Testis (tissue), 3 donors: Measurements from ENCODE around the gene ANKRD33B. TPM values are rescaled to one million over a fixed set of nuclear protein-coding genes. Genes with fewer than 3 reads are reported as not detected.

Source experiments
- DNase-seq: peaks from one replicate; pipeline ENCODE4 v3.0.0-alpha.2; 2019
- H3K27ac ChIP-seq, 2 donors: fragments of 200-600 bp; sonication (generic); one replicate each; pipeline ENCODE4 v1.5.1; 2019
- H3K27me3 ChIP-seq: fragments of 200-600 bp; sonication (generic); one replicate; pipeline ENCODE4 v1.5.1; 2019
- H3K36me3 ChIP-seq: fragments of 200-600 bp; sonication (generic); one replicate; pipeline ENCODE4 v1.5.1; 2017; ENCODE audit warnings: low read depth; ENCODE audit errors: missing control alignments
- H3K4me1 ChIP-seq: fragments of 200-600 bp; sonication (generic); one replicate; pipeline ENCODE4 v1.5.1; 2019
- H3K4me3 ChIP-seq, 2 donors: fragments of 200-600 bp; sonication (generic); one replicate each; pipeline ENCODE4 v1.5.1; 2017 to 2019
- H3K9me3 ChIP-seq: fragments of 200-600 bp; sonication (generic); one replicate; pipeline ENCODE4 v1.5.1; 2017
- POLR2A ChIP-seq: fragments of 450-650 bp; IDR thresholded peaks from one replicate; pipeline ENCODE4 v1.6.1; 2017; ENCODE audit warnings: antibody characterized with exemption, mild to moderate bottlenecking, moderate library complexity
- WGBS, 2 donors: methylation state at CpG; one replicate each; pipeline ENCODE4 v1.1.5; 2018; 5-methylcytosine and 5-hydroxymethylcytosine counted together
- intact Hi-C: fragments of 100-400 bp; cut with DNase I; formaldehyde crosslinking; loops from one replicate; pipeline ENCODE4 v1.15.1; 2023; ENCODE audit warnings: low total_unique reads
- polyA plus RNA-seq: library from polyadenylated mRNA; stranded (reverse); fragments of 350-450 nt; fragmentation: Illumina TruSeq; extraction: RNeasy Lipid Tissue Mini Kit (QIAGEN cat#74804); gene quantifications from one replicate; pipeline ENCODE4 v1.2.3, GENCODE V29; 2014; ENCODE audit warnings: low read depth, low replicate concordance; ENCODE audit not compliant: insufficient read depth
- total RNA-seq, 2 donors: library from RNA; depleted of rRNA; stranded (reverse); fragments of >200 nt; gene quantifications; one replicate each; pipeline ENCODE4 v1.2.3, GENCODE V29; 2016
- TF ChIP-seq, protein P1 (sequence below), 3 experiments: fragments of 450-650 bp in 2 of 3; fragments of 200-600 bp in 1 of 3; sonication (generic) in 1 of 3; IDR thresholded peaks; one replicate each; pipeline ENCODE4 v1.5.1; 2016 to 2019; ENCODE audit warnings: antibody characterized with exemption in 3 of 3, mild to moderate bottlenecking in 2 of 3, moderate library complexity in 1 of 3

Gene ANKRD33B
- total and polyA plus RNA-seq, 3 donors from 2014 or later, result 3.7 to 5.8 (median 5.6) TPM

DNA sequence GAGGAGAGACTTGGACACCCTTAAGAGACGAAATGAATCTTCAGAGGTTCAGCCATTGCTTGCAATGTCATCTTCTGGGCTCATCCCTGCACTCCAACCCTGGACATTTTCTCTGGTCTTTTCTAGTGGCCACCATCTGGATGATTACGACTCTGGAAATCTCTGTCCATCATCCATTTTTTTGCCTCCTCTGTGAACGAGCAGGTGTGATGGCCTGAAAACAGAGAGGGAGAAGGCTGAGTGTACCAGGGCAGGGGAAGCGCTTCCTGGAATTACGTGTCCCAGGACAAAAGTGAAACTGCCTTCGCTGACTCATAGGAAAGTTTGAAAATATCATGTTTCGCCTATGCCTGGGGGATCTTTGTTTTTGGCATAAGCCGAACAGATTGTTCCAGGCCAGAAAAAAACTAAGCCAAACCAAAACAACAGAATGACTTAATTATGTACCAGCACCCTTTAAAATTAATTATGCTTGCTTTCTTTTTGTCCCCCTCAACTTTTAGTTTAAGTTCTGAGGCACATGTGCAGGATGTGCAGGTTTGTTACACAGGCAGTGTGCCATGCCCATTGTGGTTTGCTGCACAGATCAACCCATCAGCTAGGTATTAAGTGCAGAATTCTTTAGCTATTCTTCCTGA lies 31.9 kb downstream of the ANKRD33B start:
- no peaks in the 10 kb centered on the region for H3K27me3 ChIP-seq
- 58 to 64% methylated on average over 8 of the region's 8 CpGs for WGBS, 2 donors
- H3K4me1 ChIP-seq, result no peaks in the 10 kb centered on the region
- no peak for DNase-seq
- intact Hi-C loops, result no loop called here
- peak overlapping the region in 1 of 2 donors; percentile 45 for H3K27ac ChIP-seq
- H3K4me3 ChIP-seq, result no peak overlapping the region
- TF ChIP-seq, protein P1, sequence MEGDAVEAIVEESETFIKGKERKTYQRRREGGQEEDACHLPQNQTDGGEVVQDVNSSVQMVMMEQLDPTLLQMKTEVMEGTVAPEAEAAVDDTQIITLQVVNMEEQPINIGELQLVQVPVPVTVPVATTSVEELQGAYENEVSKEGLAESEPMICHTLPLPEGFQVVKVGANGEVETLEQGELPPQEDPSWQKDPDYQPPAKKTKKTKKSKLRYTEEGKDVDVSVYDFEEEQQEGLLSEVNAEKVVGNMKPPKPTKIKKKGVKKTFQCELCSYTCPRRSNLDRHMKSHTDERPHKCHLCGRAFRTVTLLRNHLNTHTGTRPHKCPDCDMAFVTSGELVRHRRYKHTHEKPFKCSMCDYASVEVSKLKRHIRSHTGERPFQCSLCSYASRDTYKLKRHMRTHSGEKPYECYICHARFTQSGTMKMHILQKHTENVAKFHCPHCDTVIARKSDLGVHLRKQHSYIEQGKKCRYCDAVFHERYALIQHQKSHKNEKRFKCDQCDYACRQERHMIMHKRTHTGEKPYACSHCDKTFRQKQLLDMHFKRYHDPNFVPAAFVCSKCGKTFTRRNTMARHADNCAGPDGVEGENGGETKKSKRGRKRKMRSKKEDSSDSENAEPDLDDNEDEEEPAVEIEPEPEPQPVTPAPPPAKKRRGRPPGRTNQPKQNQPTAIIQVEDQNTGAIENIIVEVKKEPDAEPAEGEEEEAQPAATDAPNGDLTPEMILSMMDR (IDR thresholded peaks at IDR 0.05), result no peak
- TF ChIP-seq POLR2A, result no peak
- no peaks in the 10 kb centered on the region for H3K36me3 ChIP-seq
- H3K9me3 ChIP-seq, result no peaks in the 10 kb centered on the region

DNA sequence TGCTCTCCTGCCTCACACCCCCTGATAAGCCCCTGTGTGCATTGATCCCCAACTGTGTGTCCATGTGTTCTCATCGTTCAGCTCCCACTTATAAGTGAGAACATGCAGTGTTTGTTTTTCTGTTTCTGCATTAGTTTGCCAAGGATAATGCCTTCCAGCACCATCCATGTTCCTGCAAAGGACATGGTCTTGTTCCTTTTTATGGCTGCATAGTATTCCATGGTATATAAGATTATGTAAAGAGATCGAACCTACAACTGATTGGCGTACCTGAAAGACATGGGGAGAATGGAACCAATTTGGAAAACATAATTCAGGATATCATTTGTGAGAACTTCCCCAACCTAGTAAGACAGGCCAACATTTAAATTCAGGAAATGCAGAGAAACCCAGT lies 32.4 kb downstream of the ANKRD33B start:
- Histone ChIP-seq H3K9me3 (no peaks in the 10 kb centered on the region), H3K4me3 (no peak overlapping the region), H3K27ac (no peak overlapping the region), H3K27me3 (no peaks in the 10 kb centered on the region), H3K36me3 (no peaks in the 10 kb centered on the region), H3K4me1 (no peaks in the 10 kb centered on the region)
- no peak for DNase-seq
- no peak for TF ChIP-seq POLR2A
- TF ChIP-seq, protein P1 (IDR thresholded peaks at IDR 0.05), result no peak
- 88 to 94% methylated on average over 3 of the region's 3 CpGs for WGBS, 2 donors
- intact Hi-C loops, result no loop called here

DNA sequence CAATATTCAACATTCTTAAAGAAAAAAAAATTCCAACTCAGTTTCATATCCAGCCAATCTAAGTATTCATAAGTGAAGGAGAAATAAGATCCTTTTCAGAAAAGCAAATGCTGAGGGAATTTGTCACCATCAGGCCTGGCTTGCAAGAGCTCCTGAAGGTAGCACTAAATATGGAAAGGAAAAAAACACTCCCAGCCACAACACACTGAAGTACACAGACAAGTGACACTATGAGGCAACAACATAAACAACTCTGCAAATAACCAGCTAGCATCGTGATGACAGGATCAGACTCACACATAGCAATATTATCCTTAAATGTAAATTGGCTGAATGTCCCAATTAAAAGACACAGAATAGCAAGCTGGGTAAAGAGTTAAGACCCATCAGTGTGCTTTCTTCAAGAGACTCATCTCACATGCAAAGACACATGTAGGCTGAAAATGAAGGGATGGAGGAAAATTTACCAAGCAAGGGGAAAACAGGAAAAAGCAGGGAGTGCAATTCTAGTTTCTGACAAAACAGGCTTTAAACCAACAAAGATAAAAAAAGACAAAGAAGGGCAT lies 33.1 kb downstream of the ANKRD33B start:
- H3K27ac ChIP-seq, result no peak overlapping the region
- no peak for DNase-seq
- H3K9me3 ChIP-seq, result no peaks in the 10 kb centered on the region
- intact Hi-C loops, result no loop called here
- no peaks in the 10 kb centered on the region for H3K4me1 ChIP-seq
- H3K27me3 ChIP-seq, result no peaks in the 10 kb centered on the region
- no peak overlapping the region for H3K4me3 ChIP-seq
- H3K36me3 ChIP-seq, result no peaks in the 10 kb centered on the region
- TF ChIP-seq POLR2A, result no peak
- TF ChIP-seq, protein P1 (IDR thresholded peaks at IDR 0.05), result no peak
- WGBS, 2 donors, result 88 to 95% methylated on average over 1 of the region's 1 CpG

DNA sequence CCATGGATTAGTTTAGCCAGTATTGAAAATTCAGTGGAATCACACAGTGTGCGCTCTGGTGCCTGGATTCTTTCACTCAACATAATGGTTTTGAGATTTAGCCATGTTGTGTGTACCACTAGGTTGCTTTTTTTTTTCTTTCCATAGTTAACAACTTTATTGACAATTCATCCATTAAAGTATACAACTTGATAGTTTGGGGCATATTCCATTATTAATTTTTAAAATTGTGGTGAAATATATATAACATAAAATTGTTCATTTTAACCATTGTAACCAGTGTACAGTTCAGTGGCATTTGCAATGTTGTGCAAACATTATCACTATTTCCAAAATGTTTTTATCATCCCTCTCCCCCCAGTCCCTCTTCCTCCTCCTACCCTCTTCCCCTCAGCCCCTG lies 35.2 kb downstream of the ANKRD33B start:
- 90 to 95% methylated on average over 1 of the region's 1 CpG for WGBS, 2 donors

More for the DNA sequence above, 35.2 kb downstream of the ANKRD33B start:
- intact Hi-C loops, result no loop called here
- TF ChIP-seq, protein P1 (IDR thresholded peaks at IDR 0.05), result no peak
- TF ChIP-seq POLR2A, result no peak
- H3K27ac ChIP-seq, result no peak overlapping the region
- H3K36me3 ChIP-seq, result no peaks in the 10 kb centered on the region
- H3K27me3 ChIP-seq, result no peaks in the 10 kb centered on the region
- no peaks in the 10 kb centered on the region for H3K9me3 ChIP-seq
- no peak for DNase-seq
- no peak overlapping the region for H3K4me3 ChIP-seq
- H3K4me1 ChIP-seq, result no peaks in the 10 kb centered on the region
